Activated T-cell treated with anti-CD3 and anti-CD28 coated beads for 4 hours (primary cell): ENCODE measurements around the gene VAMP1.
"Not testable (repeated sequence)": the region's sequence is repeated elsewhere in the genome, so short reads cannot be mapped to it uniquely, and the experiment has no call there.

Experiments used
- DNase-seq: peaks from one replicate; pipeline ENCODE4 v3.0.0-alpha.2; 2020

The VAMP1 gene

GRCh38 chr12:6450091-6450868 lies 20.2 kb downstream of the VAMP1 start:
- no peak for DNase-seq

DNA sequence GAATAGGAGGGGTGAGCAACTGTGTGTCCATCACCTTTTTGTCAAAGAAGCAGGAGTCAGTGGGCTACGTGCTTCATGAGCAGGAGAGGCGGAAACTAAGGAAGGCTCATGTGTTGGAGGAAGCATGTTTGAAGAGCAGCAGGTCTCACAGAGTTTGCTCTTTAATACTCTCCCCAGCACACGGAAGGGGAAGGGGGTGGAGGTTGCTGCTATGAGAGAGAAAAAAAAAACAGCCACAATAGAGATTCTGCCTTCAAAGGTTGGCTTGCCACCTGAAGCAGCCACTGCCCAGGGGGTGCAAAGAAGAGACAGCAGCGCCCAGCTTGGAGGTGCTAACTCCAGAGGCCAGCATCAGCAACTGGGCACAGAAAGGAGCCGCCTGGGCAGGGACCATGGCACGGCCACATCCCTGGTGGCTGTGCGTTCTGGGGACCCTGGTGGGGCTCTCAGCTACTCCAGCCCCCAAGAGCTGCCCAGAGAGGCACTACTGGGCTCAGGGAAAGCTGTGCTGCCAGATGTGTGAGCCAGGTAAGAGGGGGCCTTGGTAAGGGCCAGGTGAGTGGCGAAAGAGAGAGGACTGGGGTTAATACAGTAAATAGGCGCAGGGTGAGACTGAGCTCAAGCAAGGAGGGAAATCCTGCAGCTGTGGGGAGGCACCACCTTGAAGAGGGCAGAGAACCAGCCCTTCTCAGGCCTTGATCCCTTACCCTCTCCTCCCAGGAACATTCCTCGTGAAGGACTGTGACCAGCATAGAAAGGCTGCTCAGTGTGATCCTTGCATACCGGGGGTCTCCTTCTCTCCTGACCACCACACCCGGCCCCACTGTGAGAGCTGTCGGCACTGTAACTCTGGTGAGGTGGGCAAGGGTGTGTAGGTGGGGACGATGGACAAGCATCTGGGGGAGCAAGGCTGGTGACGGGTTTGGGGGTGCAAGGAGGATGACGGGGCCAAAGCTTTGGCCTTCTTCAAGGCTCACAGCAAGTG lies 25.5 kb downstream of the VAMP1 start, which contains the start of gene CD27:
Gene CD27, plus strand, starts transcription at position 252 of the 985 bp plus-strand sequence. Its CDS starts 141 bp downstream, at position 393.
- DNase-seq, result no peak

- DNase-seq, result no peak
Measured at GRCh38 chr12:6444031-6444430, 26.4 kb downstream of the VAMP1 start.

DNA sequence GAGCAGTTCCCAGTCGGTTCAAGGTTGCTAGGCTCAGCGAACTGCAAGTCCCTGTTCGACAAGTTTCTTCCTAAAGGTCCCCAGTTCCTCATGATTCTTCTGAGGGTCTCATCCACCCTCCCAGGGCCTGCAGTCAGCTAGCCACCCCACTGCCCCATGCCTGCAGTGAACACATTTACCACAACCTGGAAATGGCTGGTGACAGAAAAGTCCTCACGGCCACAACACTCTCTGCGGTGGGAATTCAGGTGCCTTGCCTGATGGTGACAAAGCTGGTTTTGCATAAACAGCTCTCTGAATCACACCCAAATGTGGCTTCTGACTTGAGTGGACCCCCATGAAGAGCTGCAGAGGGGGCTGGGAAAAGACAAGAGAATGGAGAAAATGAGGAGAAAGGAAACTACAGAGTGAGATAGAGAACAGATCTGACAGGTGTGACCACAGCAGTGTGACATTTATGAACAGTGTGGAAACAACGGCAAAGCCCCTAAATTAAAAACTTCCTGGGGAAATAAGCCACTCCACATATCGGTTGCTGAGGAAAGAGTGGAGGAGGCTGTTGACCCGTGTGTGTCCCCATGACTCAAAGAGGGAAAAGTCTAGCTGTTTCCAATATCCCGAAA lies 27.0 kb downstream of the VAMP1 start:
- no peak for DNase-seq

GRCh38 chr12:6442836-6443235 lies 27.6 kb downstream of the VAMP1 start:
- no peak for DNase-seq

GRCh38 chr12:6440391-6440790 lies 30.1 kb downstream of the VAMP1 start:
- no peak for DNase-seq

- no peak for DNase-seq
Measured at GRCh38 chr12:6438345-6438744, 32.1 kb downstream of the VAMP1 start.

DNA sequence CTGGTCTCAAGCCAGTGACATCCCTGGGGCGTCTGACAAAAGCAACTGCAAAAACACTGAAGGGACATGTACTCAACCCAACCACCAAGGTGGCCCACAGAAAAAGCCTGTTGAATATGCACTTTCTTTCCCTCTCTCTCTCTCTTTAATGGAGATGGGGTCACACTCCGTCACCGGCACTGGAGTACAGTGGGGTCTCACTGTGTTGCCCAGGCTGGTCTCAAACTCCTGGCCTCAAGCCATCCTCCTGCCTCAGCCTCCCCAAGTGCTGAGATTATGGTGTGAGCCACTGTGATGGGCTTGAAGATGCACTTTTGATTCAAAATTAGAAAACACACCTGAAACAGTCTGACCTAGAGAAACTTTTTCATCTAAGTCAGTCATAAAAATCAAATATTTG lies 32.9 kb downstream of the VAMP1 start:
- DNase-seq, result no peak

DNA sequence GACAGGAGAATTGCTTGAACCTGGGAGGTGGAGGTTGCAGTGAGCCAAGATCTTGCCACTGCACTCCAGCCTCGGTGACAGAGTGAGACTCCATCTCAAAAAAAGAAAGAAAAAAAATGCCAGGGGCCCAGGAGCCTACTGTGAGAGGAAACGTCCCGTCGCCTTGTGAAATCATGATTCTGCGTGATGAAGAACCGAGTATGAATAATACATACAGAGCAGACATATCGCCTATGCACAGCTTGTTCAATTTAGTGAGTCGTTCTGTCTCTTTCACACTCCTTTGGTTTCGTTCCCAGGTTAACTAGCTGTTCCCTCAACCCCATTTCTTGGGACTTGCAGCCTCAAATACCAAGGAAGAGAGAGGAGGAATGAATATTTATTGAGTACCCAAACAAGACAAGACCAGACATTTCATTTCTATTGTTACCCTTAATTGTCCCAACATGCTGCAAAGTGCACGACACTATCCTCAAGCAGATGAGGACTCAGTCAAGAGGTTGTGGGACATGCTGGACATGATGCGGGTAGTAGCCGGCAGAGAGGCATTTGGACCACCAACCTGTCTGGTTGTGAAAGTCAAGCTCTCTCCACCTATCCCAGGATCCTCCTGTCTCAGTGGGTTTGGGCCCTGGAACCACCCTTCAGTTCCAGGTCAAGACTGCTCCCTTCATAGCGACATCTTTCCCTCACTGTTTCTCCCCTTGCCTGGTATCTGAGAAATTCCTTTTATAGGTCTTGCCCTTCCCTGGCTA lies 34.3 kb downstream of the VAMP1 start:
- no peak for DNase-seq

DNA sequence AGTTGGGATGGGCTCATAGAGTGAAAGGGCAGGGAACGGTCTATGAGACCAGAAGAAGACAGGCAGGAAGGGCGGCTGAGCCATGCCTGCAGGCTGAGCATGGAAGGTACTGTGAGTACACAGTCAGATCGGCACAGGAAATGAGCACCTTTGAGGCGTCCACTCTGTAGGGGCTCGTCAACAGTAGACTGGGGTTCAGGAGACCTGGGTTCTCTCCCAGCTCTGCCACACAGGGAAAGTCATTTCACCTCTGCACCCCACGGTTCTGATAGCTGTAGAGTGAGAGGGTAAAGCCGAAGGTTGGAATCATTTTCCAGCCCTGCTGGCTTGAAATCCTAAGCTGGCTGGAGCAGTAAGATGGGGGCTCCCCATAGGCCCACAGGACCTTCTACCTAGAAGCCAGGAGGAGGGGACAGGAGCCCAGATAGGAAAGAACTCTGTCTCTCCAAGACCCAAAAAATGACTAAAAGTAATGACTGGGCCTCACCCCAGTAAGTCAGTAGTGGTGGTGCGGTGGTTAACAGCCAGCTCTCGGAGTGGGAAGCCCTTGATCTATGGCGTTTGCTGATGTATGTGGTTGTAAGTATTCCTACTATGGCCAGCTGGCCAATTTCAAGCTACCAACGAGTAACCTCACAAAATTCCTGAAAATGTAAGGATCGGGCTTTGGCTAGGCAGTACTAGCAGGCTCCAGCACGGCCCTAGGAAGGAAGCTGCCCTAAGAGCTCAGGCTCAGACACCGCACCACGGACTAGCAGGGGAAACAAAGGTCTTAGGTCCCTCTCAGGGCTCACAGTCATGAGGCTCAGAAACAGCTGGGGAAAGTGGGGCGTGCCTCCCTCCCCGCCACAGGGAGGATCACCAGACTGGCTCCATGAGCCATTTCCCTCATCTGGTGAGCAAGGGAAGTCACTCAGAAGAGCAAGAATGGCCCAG lies 36.0 kb downstream of the VAMP1 start:
- no peak for DNase-seq

GRCh38 chr12:6432991-6433390 lies 37.5 kb downstream of the VAMP1 start:
- DNase-seq, result no peak

- DNase-seq, result peak; percentile 53
Measured at GRCh38 chr12:6430124-6430989, 40.1 kb downstream of the VAMP1 start.

DNA sequence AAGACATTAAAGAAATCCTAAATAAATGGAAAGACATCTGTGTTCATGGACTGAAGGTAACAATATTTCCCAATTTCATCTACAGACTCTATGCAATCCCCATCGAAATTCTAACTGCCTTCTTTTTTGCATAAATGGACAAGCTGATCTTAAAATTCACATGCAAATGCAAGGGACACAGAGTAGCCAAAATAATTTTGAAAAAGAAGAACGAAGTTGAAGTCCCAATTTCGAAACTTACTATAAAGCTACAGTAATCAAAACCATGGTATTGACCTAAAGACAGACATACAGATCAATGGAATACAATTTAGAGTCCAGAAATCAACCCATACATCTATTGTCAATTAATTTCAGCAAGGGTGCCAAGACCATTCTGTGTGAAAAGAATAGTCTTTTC lies 42.2 kb downstream of the VAMP1 start:
- DNase-seq, result no peak

DNA sequence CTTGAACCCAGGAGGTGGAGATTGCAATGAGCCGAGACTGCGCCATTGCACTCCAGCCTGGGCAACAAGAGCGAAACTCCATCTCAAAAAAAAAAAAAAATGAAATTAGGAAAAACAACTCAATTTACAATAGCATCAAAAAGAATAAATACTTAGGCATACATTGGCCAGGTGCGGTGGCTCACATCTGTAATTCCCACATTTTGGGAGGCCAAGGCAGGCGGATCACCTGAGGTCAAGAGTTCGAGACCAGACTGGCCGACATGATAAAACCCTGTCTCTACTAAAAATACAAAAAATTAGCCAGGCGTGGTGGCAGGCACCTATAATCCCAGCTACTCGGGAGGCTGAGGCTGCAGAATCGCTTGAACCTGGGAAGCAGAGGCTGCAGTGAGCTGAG lies 42.7 kb downstream of the VAMP1 start:
- DNase-seq, result not testable (repeated sequence)

GRCh38 chr12:6426882-6427671 lies 43.4 kb downstream of the VAMP1 start:
- peak; percentile 93 for DNase-seq

- no peak for DNase-seq
Measured at GRCh38 chr12:6425590-6426531, 44.6 kb downstream of the VAMP1 start.

DNA sequence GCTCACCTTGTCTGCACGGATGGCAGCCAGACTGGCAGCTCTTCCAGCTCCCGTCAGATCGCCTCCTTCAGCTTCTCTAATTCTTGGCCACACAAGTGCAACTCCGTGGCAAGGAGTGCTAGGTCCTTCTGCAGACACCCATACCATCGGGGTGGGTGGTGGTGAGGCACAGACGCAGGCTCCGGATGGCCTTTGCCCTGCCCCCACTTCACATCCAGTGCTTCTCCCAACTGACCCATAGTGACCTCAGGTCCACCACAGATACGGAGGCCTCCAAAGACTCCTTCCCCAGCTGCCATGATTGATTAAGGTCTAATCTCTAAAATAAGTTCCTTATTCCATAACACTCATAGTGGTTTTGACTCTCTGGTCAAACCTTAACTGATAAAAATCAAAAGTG lies 45.6 kb downstream of the VAMP1 start:
- no peak for DNase-seq

DNA sequence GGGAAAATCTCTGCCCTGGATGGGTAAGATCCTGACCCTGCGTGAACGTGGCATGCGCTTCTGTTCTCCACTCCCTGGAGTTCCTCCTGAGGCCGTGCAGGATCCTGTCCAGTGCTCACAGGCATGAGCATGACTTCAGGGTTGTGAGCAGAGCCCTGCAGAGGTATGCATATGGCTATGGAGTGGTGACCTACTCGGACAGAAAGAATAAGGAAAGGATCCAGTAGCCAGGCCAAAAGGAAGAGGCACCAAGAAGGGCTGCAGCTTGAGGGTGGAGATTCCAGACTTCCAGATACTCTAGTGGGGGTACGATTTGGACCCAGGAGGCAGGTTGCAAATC lies 46.5 kb downstream of the VAMP1 start:
- no peak for DNase-seq
